Measurements from ENCODE around the gene RPS24.

The RPS24 gene

DNA sequence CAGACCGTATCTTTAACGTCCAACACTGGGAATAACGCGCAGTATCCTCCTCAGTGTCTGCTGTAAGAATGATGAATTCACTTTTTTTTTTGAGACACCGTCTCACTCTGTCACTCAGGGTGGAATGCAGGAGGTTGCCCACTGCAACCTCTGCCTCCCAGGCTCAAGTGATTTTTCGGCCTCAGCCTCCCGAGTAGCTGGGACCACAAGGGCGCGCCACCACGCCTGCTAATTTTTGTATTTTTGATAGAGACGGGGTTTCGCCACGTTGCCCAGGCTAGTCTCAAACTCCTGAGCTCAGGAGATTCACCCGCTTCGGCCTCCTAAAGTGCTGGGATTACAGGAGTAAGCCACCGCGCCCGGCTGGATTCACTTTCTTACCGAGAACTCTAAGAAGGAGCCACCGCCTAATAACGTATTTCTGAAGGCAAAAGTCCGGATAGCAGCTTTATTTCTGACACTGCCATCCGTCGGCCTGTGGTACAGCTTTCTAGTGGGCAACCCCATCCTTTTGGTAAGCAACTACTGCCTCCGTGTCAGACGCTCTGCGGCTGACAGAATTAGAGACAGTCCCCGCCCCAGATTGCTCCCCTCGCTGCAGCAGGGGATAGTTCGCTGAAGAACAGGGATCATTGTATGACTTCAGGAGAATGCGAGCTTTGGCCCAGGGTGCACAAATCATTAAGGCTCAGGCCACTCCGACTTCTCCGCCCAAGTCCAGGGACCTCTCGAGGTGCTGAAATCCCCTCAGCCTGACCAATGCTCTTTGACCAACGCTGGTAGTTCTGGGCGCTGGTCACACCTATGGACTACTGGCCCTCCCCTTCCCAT, 5.0 kb upstream of the RPS24 start:
- DNase-seq: no peak

GRCh38 chr10:78029269-78030226, 4.1 kb upstream of the RPS24 start, which contains the start of gene POLR3A:
TSS of gene POLR3A (minus strand) at chr10:78029515. CDS start at chr10:78029407, 108 bp downstream.
- DNase-seq: peak; percentile 93

- no peak for DNase-seq
Measured at GRCh38 chr10:78033387-78033636, 351 bp upstream of the RPS24 start.

GRCh38 chr10:78035025-78035424, 1.4 kb downstream of the RPS24 start:
- no peak for DNase-seq

DNA sequence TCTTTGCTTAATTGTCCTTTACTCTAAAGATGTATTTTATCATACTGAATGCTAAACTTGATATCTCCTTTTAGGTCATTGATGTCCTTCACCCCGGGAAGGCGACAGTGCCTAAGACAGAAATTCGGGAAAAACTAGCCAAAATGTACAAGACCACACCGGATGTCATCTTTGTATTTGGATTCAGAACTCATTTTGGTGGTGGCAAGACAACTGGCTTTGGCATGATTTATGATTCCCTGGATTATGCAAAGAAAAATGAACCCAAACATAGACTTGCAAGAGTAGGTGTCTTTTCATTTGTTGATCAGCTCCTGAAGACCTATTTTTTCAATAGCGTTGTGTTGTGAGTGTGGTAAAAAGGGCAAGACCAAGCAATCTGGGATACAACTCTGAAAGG, 1.8 kb downstream of the RPS24 start:
- no peak for DNase-seq

DNA sequence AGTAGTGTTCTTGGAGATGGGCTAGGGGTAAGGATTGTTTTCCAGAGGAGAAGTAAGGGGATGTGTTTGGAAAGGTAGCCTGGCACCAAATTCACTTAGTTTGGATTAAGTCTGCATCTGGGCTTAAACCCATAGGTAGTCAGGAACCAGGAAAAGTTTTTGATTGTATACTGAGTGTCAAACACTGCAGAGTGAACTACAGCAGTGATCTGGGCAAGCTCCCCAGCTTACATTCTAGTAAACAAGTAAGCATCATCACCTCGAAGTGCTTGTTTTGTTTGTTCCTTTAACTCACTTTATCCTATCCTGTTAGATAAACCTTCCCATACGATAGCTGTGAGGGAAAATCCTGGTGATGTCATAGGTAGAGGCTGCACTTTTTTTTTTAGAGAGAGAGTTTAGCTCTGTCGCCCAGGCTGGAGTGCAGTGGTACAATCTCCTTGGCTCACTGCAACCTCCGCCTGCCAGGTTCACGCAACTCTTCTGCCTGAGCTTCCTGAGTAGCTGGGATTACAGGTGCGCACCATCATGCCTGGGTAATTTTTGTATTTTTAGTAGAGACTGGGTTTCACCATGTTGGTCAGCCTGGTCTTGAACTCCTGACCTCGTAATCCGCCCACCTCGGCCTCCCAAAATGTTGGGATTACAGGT, 2.4 kb downstream of the RPS24 start:
- no peak for DNase-seq

- no peak for DNase-seq
Measured at GRCh38 chr10:78038105-78038504, 4.4 kb downstream of the RPS24 start.

- DNase-seq: no peak
Measured at GRCh38 chr10:78038791-78039547, 5.3 kb downstream of the RPS24 start.

DNA sequence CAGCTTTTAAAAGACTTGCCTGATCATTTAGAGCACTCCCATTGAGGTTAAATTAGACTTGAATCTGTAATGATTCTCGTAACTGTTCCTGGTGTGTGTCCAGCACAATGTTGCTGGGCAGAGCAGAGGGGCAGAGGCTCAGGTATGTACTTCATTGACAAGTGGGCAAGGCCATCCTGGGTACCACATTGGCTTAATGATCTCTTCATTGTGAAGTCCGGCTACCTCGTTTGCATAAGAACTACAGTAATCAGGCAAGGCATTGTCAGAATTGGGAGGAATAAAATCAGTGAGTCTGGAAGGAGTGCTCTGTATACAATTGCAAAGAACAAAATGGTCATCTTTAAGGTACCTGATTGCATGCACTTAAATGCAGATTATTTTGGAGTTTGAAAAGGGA, 6.1 kb downstream of the RPS24 start:
- no peak for DNase-seq

DNA sequence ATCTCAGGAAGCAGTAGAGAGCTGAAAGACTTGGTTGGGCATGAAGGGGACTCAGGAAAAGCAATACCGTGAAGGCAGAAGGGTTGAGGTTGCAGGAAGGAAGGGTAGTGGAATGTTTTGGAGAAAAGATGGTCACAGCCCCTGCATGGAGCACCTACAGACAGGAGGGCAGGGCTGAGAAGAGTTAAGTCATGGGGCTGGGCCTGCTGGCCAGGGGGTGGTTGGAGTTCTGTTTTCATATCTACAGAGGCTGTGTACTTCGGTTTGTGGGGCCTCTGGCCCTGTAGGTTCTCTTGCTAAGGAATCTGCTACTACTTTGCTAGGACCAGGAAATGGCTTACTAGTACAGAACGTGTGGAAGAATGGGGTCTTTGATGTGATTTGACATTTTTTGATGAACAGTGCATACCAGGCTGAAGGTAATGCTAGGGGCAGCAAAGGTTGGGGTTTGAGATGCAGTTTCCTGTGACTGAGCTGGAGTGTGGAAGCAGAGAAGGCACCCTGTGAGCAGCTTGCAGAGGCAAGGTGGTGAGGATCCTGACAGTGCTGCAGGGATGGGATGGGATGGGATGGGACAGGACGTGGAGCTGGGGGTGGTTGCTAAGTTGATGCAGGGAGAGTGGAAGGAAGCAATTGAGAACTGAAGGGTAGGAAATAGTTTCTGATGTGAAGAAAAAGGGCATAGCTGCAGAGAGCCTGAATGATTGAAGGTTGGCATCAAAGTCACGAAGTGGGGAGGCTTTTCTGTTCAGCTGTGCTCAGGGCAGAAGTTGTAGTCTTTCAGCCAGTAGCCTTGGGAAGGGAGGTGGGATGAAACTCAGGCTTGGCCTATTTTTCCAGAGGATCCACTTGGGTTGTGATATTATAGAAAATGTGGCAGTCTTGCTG, 7.8 kb downstream of the RPS24 start:
- no peak for DNase-seq

DNA sequence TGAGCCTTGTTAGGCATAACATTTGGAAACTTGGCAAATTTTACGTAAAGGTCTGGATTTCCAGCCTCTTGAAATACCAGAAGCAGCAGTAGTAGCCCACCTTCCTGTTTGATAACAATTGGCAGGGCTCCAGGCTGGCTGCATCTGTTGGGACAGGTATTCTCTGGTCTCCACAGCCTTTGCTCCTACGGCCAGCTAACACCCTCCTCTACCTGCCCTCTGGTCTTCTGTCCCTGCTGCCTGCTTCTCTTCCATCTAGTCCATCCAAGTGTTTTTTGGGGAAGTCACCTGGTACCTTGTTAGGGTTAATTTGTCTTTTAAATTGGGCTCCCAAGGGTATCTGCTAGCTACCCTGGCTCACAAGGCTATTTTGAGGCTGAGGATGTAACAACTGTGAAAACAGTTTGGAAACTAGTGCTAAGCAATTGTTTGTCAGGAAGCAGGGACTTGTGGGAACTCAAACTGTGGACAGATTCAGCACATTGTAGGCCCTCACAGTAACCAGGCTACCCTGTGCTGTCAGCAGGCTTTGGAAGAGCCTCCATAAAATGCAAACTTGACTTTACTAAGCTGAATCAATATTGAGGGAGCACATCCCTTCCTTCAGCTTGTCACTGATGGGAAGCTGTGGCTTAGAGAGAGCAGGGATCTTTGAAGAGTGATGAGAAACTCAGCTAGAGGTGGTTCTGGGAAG, 8.5 kb downstream of the RPS24 start:
- no peak for DNase-seq

- no peak for DNase-seq
Measured at GRCh38 chr10:78042752-78043104, 9.1 kb downstream of the RPS24 start.

DNA sequence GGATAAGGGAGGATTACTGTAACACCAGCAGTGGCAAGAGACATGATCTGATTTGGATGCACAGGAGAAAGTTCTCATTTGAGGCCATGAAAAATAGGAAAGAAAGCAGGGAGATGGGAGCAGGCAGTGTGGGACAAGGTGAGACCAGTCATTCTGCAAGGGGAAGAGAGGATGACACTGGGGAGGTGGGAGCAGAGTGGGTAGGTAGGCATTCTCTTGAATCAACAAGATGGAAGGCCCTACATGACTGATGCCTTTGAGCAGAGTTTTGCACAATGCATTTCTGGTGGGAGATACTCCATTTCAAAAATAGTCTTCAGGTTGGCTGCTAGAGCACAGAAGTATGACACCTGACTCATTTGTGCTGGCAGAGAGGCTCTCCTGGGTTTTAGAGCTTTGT, 10.5 kb downstream of the RPS24 start:
- no peak for DNase-seq

DNA sequence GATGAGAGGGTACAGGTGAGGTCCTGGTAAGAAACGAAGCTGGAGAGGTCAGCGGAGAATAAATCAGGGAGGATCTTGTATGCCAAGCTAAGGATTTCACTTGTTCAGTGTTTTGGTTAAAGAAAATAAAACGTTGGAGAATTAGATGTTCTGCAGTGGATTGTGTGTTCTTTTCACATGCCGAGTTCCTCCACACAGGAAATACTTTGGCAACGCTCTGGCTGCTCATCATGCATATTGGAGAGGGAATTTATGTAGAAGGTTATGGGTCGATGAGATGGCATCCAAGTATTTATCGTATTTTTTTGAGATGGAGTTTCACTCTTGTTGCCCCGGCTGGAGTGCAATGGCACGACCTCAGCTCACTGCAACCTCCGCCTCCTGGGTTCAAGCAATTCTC, 11.0 kb downstream of the RPS24 start:
- no peak for DNase-seq

DNA sequence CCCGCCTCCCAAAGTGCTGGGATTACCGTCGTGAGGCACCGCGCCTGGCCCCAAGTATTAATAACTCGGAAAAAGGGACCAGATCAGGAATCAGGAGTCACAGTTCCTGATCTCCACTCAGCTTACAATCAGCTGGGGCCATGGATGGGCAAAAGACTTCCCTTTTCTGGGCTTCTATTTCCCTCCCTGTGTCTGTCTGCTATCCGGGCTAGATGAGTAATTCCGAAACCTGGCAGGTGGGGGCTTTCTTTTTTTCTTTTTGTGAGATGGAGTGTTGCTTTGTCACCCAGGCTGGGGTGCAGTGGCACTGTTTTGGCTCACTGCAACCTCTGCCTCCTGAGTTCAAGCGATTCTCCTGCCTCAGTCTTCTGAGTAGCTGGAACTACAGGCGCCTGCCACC, 11.6 kb downstream of the RPS24 start:
- DNase-seq: no peak

DNA sequence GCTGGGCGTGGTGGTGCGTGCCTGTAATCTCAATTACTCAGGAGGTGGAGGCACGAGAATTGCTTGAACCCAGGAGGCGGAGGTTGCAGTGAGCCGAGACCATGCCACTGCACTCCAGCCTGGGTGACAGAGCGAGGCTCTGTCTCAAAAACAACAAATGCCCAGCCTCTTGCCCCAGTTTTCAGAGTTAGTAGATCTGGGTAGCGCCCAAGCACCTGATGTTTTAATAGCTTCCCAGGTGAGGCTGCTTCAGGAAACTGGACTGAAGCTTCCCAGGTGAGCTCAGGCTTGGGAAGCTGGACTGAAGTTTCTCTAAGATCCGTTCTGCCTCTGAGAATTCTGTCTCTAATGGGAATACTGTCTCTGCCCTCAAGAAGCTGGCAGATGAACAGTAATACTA, 12.2 kb downstream of the RPS24 start:
- DNase-seq: no peak

DNA sequence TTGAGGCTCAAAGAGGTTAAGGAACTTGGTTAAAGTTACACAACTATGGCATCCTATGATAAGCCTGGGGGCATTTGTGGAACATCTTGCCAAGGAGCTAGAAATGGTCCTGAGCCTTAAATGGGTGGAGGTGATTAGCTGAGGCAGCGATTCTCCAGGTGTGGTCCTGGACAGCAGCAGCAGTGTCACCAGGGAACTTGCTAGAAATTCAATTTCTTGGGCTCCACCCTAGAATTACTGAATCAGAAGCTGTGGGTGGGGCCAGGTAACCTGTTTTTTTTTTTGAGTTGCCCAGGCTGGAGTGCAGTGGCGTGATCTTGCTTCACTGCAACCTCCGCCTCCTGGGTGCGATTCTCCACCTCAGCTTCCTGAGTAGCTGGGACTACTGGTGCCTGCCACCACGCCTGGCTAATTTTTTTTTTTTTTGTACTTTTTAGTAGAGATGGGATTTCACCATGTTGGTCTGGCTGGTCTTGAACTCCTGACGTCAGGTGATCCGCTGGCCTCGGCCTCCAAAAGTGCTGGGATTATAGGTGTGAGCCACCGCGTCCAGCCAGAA, 13.1 kb downstream of the RPS24 start:
- no peak for DNase-seq

DNA sequence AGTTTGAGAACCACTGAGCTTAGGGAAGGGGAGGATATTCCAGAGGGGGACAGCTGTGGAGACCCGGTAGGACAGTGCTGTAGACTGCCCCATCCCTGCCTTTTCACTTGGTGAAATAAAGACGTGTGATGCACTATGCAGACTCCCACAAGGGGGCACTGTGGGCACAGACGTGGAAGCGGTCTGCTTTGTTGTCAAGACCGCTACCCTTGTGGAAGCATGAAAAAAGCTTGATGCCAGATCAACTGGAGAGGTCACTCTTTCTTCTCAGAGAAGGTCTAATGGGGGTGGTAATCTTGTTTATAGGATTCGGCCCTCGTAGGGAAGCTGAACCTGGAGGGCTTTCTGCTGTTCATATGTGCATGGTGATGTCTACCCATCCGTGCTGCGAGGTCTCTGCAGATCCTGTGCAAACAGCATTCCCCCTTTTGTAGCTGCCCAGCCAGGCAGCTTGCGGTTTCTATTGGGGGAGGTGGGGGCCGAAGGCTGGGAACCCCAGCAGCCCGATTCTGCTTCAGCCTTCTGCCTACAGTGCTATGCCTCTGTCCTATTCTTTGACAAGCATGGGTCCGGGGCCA, 13.7 kb downstream of the RPS24 start:
- peak; percentile 45 for DNase-seq

- DNase-seq: no peak
Measured at GRCh38 chr10:78049851-78050250, 16.2 kb downstream of the RPS24 start.

- no peak for DNase-seq
Measured at GRCh38 chr10:78053211-78053868, 19.7 kb downstream of the RPS24 start.
